Subcutaneous abdominal adipose tissue (tissue), 5 donors: Measurements from ENCODE around the gene TTC12.

Experiments used
- H3K27ac ChIP-seq: one replicate; pipeline ENCODE4 v1.7.0; 2013; ENCODE audit warnings: low read depth, mild to moderate bottlenecking, inconsistent platforms, low read length, moderate library complexity
- H3K27me3 ChIP-seq, 5 donors: one replicate each; pipeline ENCODE4 v1.7.0; 2013; ENCODE audit warnings: low read length in 5 of 5, inconsistent platforms in 1 of 5; ENCODE audit not compliant: control insufficient read depth in 5 of 5, insufficient read depth in 4 of 5
- H3K36me3 ChIP-seq, 5 donors: one replicate each; pipeline ENCODE4 v1.7.0; 2013; ENCODE audit warnings: low read length in 5 of 5; ENCODE audit not compliant: control insufficient read depth in 5 of 5, insufficient read depth in 5 of 5
- H3K4me1 ChIP-seq, 5 donors: one replicate each; pipeline ENCODE4 v1.7.0; 2013; ENCODE audit warnings: low read length in 5 of 5, mild to moderate bottlenecking in 3 of 5, moderate library complexity in 1 of 5; ENCODE audit not compliant: control insufficient read depth in 5 of 5, insufficient read depth in 5 of 5
- H3K4me3 ChIP-seq, 5 donors: one replicate each; pipeline ENCODE4 v1.7.0; 2013; ENCODE audit warnings: low read length in 5 of 5, low read depth in 1 of 5
- H3K9ac ChIP-seq, 5 donors: one replicate each; pipeline ENCODE4 v1.7.0; 2013; ENCODE audit warnings: low read length in 5 of 5, mild to moderate bottlenecking in 4 of 5, moderate library complexity in 3 of 5
- H3K9me3 ChIP-seq, 5 donors: one replicate each; pipeline ENCODE4 v1.7.0; 2013; ENCODE audit warnings: low read length in 5 of 5; ENCODE audit not compliant: control insufficient read depth in 5 of 5
- donor health status: healthy.
- donor health status: healthy.
- donor health status: healthy.
- donor health status: healthy.
- donor health status: healthy.

Gene TTC12

DNA sequence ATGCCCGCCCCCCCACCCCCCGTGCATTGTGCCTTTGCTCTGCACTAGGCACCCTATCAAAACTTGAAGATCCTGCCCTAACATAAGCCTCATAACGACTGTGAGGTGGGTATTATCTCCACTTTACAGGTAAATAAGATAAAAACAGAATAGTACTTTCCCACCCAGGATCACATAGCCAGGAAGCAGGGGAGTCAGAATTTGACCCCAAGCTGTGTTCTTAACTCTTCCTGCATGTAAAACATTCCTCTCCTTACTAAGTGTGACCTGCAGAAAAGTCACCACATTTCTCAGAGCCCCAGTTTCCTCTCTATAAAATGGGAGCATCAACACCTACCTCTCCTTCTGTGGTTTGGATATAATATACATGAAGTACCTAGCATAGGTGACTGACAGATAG is 55.0 kb downstream of the TTC12 start:
- Histone ChIP-seq H3K9me3 (no peaks in the 10 kb centered on the region), H3K9ac (no peak overlapping the region), H3K27me3 (no peaks in the 10 kb centered on the region), H3K36me3 (peaks cover 5 to 45% (median 26%) of the 10 kb centered on the region in 5 donors), H3K4me3 (no peak overlapping the region), H3K4me1 (no peaks in the 10 kb centered on the region), H3K27ac (no peak overlapping the region)

DNA sequence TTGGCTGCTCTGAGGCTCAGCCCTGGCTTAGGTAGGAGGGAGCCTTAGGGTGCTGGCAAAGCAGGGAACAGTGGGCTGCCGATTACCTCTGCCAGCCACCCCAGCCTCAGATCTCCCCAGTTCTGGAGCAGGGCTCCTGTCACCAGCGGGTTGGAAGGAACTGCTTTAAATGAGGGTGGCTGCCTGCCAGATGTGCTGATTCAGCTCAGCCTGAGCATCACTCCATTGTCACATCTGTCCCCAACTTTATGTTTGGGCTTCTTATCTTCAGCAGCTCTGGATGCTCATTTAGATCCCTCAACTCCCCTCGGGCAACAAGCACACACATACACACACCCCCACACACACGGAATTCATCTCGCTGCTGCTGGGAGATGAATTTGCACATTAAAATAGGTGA is 56.3 kb downstream of the TTC12 start:
- H3K9ac ChIP-seq: no peak overlapping the region
- H3K27ac ChIP-seq: no peak overlapping the region
- H3K4me1 ChIP-seq: no peaks in the 10 kb centered on the region
- H3K4me3 ChIP-seq: no peak overlapping the region
- no peaks in the 10 kb centered on the region for H3K27me3 ChIP-seq
- no peaks in the 10 kb centered on the region for H3K9me3 ChIP-seq
- H3K36me3 ChIP-seq: peaks cover 5 to 32% (median 14%) of the 10 kb centered on the region in 5 donors

DNA sequence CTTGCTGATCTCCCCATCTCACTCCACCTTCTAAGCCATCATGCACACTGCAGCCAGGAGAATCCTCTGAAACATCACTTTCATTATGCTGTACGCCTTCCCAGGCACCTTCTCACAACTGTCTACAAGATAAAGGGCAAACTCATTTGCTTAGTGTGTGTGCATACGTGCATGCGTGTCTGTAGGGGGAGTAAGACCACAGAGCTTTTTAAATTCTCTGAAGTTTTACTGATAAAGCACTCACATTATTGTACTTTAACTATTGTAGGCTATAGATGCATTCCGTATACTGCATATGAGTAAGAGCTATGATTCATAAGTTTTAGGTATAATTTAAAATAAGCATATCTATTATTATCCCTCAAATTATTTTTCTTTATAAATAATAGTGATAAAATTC is 57.9 kb downstream of the TTC12 start:
- no peaks in the 10 kb centered on the region for H3K4me1 ChIP-seq
- H3K27ac ChIP-seq: no peak overlapping the region
- H3K4me3 ChIP-seq: no peak overlapping the region
- peaks cover 5 to 19% (median 12%) of the 10 kb centered on the region in 5 donors for H3K36me3 ChIP-seq
- no peaks in the 10 kb centered on the region for H3K9me3 ChIP-seq
- H3K9ac ChIP-seq: no peak overlapping the region
- no peaks in the 10 kb centered on the region for H3K27me3 ChIP-seq

DNA sequence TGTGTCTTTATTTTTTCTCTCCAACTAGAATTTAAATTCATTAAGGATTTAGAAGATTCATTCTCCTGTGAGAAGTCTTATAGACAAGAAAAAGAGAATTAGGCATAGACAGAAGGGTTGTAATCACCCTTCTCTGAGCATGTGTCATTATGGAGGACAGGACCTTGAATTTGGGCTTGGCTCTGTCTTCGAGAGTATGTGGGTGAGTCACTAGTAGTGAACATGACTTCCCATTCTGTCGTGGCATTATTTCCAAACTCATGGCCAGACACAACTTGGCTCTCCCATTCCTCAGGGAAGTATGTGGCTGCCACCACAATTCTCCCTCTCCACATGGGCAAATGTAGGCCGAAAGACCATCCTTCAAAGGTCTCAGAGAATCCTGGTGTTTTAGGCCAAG is 58.9 kb downstream of the TTC12 start:
- Histone ChIP-seq H3K9me3 (no peaks in the 10 kb centered on the region), H3K27me3 (no peaks in the 10 kb centered on the region), H3K9ac (no peak overlapping the region), H3K4me1 (no peaks in the 10 kb centered on the region), H3K27ac (no peak overlapping the region), H3K4me3 (no peak overlapping the region), H3K36me3 (peaks cover 1 to 11% (median 6%) of the 10 kb centered on the region in 5 donors)

DNA sequence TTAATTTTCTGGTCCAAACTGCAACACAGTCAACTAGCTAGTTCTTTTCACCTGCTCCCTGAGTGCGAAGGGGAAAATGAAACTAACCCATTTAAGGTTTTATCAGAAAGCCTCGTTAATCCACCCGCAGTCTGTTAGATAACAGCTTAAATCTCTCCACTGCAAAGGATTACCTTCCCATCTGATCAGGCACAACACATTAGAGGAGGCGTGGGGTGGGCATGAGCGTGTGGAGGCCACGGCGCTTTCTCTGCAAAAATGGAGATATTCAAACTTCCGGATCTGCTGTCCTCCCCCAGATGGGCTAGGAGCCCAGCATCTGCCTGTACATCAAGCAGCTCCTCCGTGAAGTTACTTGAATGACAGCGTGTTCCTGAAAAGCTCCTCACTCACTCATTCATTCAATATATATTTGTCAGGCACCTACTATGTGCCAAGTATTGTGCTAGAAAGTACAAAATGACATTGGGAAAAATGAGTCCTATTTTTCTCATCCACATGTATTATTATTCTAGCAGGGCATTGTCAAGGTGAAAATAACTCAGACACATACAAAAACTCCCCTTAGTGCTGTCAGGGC is 59.7 kb downstream of the TTC12 start:
- Histone ChIP-seq H3K27ac (no peak overlapping the region), H3K4me3 (no peak overlapping the region), H3K9ac (no peak overlapping the region), H3K36me3 (peaks cover 0 to 7% (median 2%) of the 10 kb centered on the region in 5 donors), H3K4me1 (no peaks in the 10 kb centered on the region), H3K27me3 (no peaks in the 10 kb centered on the region), H3K9me3 (no peaks in the 10 kb centered on the region)

DNA sequence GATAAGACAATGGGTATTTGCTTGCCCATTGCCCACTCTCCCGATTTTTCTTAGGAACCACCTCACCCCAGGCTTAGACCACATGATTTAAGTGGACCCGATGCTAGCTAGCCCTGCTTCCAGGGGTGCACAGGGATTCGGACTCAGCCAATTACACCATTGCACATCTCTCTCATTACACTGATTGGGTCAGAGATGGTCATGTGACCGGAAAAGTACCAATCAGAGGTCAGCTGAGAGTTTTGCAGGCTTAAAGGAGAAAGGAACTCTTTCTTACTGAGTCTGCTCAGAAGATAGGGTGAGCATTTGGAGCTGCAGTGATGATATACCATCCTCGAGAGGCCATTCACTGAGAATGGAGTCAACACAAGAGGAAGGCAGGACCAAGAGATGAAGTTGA is 61.0 kb downstream of the TTC12 start:
- Histone ChIP-seq H3K27me3 (no peaks in the 10 kb centered on the region), H3K27ac (no peak overlapping the region), H3K4me1 (no peaks in the 10 kb centered on the region), H3K4me3 (no peak overlapping the region), H3K36me3 (peaks cover 0 to 4% (median 0%) of the 10 kb centered on the region in 5 donors), H3K9me3 (no peaks in the 10 kb centered on the region), H3K9ac (no peak overlapping the region)

DNA sequence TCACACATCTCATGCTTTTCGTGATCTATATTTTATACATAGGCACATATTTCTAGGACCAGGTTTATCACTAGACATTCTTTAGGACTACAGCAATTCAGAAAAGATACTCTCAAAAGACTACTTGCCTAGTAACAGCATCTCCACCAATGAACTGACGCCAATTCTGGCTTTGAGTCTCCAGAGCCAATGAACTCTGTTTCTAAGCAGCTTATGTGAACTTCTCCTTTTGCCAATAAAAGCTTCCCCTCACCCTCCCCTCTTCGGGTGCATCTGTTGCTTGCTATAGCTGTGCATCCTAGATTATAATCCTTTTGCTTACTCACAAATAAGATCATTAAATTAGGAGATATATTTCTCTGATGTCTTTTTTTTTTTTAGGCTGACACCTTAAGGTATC is 61.8 kb downstream of the TTC12 start:
- Histone ChIP-seq H3K36me3 (peaks cover 0 to 2% (median 0%) of the 10 kb centered on the region in 5 donors), H3K4me1 (no peaks in the 10 kb centered on the region), H3K4me3 (no peak overlapping the region), H3K27me3 (no peaks in the 10 kb centered on the region), H3K9me3 (no peaks in the 10 kb centered on the region), H3K27ac (no peak overlapping the region), H3K9ac (no peak overlapping the region)

DNA sequence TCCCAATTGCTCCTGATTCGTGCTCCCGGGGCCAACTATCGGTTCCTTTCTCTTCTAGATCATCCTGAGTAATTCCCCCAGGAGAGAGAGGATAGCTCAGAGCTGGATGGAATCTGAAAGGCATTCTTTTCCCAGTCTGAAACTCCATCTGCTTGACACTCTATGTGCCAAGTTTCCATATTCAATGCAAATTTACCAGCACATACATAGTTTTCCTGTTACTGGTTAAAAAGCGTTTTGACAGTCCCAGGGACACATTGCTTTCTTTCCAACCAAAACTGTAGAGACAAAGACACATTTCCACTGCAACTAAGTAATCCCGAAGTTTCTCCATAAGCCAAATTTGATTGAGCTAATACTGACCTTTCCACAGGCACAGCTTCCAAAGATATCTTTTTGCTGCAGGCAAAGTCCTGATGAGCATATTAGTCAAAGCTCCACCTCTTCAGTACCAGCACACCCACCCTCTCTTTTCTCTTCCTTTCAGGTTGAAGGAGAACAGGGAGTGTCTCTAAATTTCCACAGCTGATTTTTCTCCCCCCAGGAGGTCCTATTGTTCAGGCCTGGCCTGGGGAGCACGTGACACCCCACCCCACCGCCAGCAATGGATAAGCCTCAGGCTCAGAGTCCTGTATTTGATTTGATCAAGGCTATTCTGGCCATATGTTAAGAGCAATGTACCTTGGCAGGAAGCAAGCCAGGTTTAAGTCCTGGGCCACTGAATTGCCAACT is 63.5 kb downstream of the TTC12 start:
- Histone ChIP-seq H3K27ac (no peak overlapping the region), H3K36me3 (peaks cover 0 to 2% (median 0%) of the 10 kb centered on the region in 5 donors), H3K9me3 (no peaks in the 10 kb centered on the region), H3K4me3 (no peak overlapping the region), H3K27me3 (no peaks in the 10 kb centered on the region), H3K4me1 (no peaks in the 10 kb centered on the region), H3K9ac (no peak overlapping the region)

DNA sequence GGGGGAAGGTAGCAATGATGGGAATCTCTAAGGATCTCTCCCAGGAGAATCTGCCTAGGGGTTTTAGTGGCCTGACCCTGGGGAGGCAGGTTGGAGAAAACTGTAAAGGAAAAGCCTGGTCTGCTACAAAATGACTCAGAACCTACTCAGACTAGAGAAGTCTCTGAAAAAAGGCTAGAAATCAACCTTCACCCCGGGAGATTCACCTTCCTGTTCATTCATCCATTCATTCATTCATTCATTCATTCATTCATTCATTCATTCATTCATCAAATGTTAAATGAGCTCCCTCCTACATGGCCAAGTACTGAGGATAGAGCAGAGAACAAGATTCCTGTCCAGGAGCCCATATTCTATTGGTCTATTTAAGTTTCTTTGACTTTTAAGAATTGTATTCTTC is 64.3 kb downstream of the TTC12 start:
- Histone ChIP-seq H3K27me3 (no peaks in the 10 kb centered on the region), H3K9ac (no peak overlapping the region), H3K27ac (no peak overlapping the region), H3K36me3 (no peaks in the 10 kb centered on the region), H3K4me3 (no peak overlapping the region), H3K4me1 (no peaks in the 10 kb centered on the region), H3K9me3 (no peaks in the 10 kb centered on the region)

DNA sequence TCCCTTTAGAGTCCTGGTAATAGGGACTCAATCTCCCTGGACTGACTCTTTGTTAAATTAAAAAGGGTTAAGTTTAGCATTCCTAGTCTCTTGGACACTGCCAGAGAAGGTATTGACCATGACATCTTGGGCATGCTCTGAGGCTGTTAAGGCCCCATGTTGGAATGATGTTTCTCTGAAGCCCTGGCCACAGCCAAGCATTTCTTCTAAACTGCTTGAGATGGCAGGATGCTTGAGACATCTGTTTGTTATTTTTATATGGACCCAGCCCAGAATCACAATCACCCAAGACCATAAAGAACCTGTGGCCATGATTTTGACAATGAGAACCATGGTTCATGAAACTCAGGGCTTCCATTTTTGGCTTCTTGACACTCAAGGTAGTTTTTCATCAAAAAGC is 67.7 kb downstream of the TTC12 start:
- Histone ChIP-seq H3K27me3 (peaks cover 7 to 14% (median 11%) of the 10 kb centered on the region in 5 donors), H3K9ac (no peak overlapping the region), H3K36me3 (no peaks in the 10 kb centered on the region), H3K27ac (no peak overlapping the region), H3K9me3 (no peaks in the 10 kb centered on the region), H3K4me3 (no peak overlapping the region), H3K4me1 (no peaks in the 10 kb centered on the region)
